ENCODE measurements around the gene CDRT4.

Gene CDRT4

GRCh38 chr17:15431196-15431595 lies 36.2 kb downstream of the CDRT4 start:
- DNase-seq: no peak

- no peak for DNase-seq
Measured at GRCh38 chr17:15424521-15424920, 42.9 kb downstream of the CDRT4 start.

GRCh38 chr17:15422392-15422965 lies 44.9 kb downstream of the CDRT4 start:
- DNase-seq: no peak

- no peak for DNase-seq
Measured at GRCh38 chr17:15418781-15419180, 48.6 kb downstream of the CDRT4 start.

- no peak for DNase-seq
Measured at GRCh38 chr17:15414532-15415306, 52.7 kb downstream of the CDRT4 start.

GRCh38 chr17:15413101-15413771 lies 54.2 kb downstream of the CDRT4 start:
- no peak for DNase-seq

- no peak for DNase-seq
Measured at GRCh38 chr17:15412606-15413005, 54.8 kb downstream of the CDRT4 start.

- no peak for DNase-seq
Measured at GRCh38 chr17:15411384-15412198, 55.8 kb downstream of the CDRT4 start.

GRCh38 chr17:15409721-15410250 lies 57.6 kb downstream of the CDRT4 start:
- DNase-seq: no peak

GRCh38 chr17:15408803-15409202 lies 58.6 kb downstream of the CDRT4 start:
- DNase-seq: no peak

GRCh38 chr17:15406081-15406480 lies 61.3 kb downstream of the CDRT4 start:
- no peak for DNase-seq

- DNase-seq: no peak
Measured at GRCh38 chr17:15405058-15405415, 62.4 kb downstream of the CDRT4 start.

GRCh38 chr17:15404106-15405057 lies 63.0 kb downstream of the CDRT4 start:
- no peak for DNase-seq

GRCh38 chr17:15403276-15403939 lies 64.0 kb downstream of the CDRT4 start:
- DNase-seq: no peak

GRCh38 chr17:15399443-15399842 lies 68.0 kb downstream of the CDRT4 start:
- no peak for DNase-seq

- DNase-seq: no peak
Measured at GRCh38 chr17:15398736-15399331, 68.6 kb downstream of the CDRT4 start.

- DNase-seq: no peak
Measured at GRCh38 chr17:15398291-15398690, 69.1 kb downstream of the CDRT4 start.

- DNase-seq: no peak
Measured at GRCh38 chr17:15397620-15398019, 69.8 kb downstream of the CDRT4 start.

- DNase-seq: no peak
Measured at GRCh38 chr17:15395091-15395490, 72.3 kb downstream of the CDRT4 start.

- DNase-seq: no peak
Measured at GRCh38 chr17:15393414-15393813, 74.0 kb downstream of the CDRT4 start.

GRCh38 chr17:15392326-15392741 lies 75.1 kb downstream of the CDRT4 start:
- no peak for DNase-seq

Measured in KG1 (cell line).